DMS79 (cell line): ENCODE measurements around the gene ALB.

Experiments
- DNase-seq: peaks from one replicate; lab custom pipeline; 2025; lab: John Stamatoyannopoulos, UW

Gene ALB

GRCh38 chr4:73432169-73433000 lies 28.3 kb downstream of the ALB start:
- no peak for DNase-seq

DNA sequence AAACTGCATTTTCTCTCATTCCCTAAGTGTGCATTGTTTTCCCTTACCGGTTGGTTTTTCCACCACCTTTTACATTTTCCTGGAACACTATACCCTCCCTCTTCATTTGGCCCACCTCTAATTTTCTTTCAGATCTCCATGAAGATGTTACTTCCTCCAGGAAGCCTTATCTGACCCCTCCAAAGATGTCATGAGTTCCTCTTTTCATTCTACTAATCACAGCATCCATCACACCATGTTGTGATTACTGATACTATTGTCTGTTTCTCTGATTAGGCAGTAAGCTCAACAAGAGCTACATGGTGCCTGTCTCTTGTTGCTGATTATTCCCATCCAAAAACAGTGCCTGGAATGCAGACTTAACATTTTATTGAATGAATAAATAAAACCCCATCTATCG lies 29.1 kb downstream of the ALB start:
- no peak for DNase-seq

- DNase-seq, result no peak
Measured at GRCh38 chr4:73434311-73434710, 30.2 kb downstream of the ALB start.

DNA sequence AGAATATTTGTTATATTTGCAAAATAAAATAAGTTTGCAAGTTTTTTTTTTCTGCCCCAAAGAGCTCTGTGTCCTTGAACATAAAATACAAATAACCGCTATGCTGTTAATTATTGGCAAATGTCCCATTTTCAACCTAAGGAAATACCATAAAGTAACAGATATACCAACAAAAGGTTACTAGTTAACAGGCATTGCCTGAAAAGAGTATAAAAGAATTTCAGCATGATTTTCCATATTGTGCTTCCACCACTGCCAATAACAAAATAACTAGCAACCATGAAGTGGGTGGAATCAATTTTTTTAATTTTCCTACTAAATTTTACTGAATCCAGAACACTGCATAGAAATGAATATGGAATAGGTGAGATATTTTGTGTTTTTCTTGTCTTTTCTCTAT lies 31.9 kb downstream of the ALB start, which contains the start of gene AFP:
Gene AFP, plus strand, starts transcription at position 238 of the 400 bp plus-strand sequence. Its CDS starts 42 bp downstream, at position 280.
- DNase-seq, result no peak

DNA sequence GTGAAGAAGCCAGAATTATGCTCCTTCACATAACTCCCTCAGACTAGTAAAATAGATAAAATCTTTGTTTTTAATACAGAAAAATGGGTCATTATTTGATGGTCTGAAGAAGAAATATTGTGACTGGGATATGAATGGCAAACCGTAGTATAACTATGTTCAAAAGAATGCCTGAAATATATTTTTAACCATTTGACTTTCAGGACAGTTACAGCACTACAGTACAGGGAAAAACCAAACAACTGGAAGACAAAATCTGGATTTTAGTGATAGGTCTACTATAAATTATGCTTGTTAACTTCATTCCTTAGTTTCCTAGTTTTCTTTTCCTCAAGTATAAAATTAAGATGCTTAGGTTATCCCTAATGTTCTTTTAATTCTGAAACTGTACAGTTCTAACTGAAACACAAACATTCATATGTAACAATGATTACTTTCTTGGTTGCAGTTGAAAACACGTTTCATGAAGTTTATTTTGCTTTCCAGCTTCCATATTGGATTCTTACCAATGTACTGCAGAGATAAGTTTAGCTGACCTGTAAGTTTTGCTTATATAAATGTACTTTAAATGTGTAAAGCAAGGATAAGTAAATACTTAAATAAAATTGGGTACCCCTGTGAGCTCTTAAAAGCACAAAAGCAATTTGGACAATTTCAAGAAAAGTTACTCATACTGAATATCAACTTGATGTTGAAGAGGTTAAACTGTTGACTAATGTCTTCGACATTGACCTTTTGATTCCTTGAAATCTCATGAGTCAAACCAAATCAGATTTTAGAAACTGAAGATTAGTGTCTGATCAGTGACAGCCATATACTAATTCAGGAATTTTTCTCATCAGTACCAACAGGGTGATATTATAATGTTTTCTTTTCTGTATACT lies 32.8 kb downstream of the ALB start:
- DNase-seq, result no peak

GRCh38 chr4:73437558-73437956 lies 33.5 kb downstream of the ALB start:
- no peak for DNase-seq

DNA sequence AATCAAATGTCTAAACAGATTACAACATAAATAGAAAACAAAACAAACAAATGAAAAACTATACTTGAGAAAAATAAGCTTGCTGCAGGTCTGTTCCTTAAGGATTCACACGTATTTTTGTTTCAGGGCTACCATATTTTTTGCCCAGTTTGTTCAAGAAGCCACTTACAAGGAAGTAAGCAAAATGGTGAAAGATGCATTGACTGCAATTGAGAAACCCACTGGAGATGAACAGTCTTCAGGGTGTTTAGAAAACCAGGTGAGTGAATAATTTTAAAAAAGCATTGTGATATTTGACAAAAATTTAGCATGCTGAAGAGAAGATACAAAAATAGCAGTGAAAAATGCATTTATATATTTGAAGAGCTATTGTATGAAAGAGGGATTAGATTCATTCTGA lies 34.0 kb downstream of the ALB start:
- no peak for DNase-seq

GRCh38 chr4:73438582-73439215 lies 34.6 kb downstream of the ALB start:
- DNase-seq, result no peak

GRCh38 chr4:73439445-73439844 lies 35.4 kb downstream of the ALB start:
- DNase-seq, result no peak

DNA sequence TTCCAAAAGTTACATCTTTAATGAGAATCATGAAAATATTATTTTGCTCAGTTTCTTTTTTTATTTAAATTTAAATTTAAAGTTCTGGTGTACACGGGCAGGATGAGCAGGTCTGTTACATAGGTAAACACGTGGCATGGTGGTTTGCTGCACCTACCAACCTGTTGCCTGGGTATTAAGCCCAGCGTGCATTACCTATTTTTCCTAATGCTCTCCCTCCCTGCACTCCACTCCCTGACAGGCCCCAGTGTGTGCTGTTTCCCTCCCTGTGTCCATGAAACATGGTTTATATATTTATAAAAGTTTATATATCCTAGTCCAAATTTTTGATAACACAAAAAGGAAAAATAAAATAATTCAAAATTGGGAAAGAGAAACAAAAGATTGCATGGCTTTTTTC lies 35.9 kb downstream of the ALB start:
- no peak for DNase-seq

DNA sequence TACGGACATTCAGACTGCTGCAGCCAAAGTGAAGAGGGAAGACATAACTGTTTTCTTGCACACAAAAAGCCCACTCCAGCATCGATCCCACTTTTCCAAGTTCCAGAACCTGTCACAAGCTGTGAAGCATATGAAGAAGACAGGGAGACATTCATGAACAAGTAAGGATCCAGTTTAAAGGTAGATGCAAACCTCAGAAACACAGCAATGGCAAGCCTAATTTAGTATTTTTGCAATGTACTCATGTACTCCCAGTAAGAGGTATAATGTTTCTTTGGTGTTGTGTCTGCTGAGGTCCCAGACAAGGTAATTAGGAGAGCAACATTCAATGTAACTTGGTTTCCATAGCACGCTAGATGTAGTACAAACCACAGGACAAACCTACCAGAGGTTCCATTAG lies 36.6 kb downstream of the ALB start:
- DNase-seq, result no peak

DNA sequence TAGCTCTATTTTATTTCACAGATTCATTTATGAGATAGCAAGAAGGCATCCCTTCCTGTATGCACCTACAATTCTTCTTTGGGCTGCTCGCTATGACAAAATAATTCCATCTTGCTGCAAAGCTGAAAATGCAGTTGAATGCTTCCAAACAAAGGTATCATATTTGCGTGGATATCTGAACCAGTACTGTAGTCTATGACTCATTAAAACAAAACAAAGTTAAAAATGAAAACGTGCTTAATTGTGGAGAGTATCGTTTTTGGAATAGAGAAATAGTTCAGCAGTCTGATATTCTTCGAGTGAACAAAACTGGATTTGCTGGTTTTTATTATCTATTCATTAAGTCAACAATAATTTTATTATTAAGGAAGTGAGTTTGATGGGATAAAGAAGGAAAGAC lies 38.2 kb downstream of the ALB start:
- DNase-seq, result no peak

GRCh38 chr4:73443224-73443623 lies 39.1 kb downstream of the ALB start:
- no peak for DNase-seq

DNA sequence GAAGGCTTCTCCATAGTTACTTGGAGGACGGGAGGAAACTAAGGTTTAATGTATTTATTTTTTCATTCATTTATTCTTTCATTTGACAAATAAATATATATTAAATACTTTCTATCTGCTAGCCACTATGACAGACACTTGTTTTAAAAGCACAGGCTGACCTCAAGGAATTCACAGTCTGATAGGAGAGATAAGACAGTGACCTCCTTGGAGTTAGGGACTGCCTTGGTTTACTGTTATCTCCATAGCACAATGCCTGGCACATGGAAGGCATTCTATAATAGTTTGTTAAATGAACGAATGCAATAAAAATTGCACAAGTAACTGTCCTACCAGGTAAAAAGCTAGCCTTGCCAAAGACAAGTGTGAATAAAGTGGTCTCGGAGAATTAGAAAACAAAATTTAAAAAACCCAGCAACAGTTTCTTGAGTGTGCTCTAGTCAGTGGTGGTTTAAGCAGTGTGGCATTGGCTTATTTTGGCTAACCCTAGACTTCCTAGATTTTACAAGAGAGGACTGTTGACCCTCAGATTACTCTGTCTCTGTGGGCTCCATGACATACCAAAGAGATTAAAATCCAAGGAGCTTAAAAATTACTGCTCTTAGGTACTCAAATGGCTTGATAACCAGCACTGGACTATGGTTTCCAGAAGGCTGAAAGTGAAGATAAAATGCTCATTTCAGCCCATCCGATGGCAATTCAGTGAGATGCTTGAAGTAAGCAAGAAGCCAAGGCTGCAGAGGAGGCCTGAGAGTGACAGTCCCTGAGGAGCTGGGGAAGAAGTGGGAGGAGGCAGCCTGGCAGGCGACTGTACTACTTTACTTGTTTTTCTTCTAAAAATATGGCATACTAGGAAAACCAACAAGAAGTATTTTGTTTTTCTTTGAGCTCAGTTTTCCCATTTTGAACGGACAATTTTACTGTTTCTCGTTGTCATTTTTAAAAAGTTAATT lies 41.6 kb downstream of the ALB start:
- no peak for DNase-seq

DNA sequence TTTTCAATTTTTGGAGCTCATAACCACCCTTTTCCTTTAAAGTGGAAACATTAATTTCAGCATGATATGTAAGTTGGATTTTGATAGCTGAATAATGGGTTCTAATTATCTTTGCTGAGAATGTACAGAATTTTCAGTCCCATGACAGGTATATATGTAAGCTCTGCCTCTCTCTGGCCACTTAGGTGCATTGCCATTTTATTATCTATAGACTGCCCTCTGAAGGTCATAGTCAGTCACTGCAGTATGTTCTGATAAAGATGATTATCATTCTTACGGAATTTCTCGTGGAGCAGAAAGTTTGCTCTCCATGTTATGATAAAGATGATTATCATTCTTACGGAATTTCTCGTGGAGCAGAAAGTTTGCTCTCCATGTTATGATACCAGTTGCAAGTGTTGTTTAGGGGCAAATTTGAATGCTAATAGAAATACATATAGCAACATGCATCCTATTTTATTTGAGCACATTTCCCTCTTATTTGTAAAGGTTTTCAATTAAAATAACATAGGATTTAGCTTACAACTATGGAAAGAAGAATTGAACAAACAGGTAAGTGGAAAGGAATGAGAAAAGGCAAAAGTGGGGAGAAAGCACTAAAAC lies 42.4 kb downstream of the ALB start:
- no peak for DNase-seq

- DNase-seq, result no peak
Measured at GRCh38 chr4:73447671-73448070, 43.6 kb downstream of the ALB start.

- DNase-seq, result no peak
Measured at GRCh38 chr4:73448448-73449203, 44.5 kb downstream of the ALB start.

DNA sequence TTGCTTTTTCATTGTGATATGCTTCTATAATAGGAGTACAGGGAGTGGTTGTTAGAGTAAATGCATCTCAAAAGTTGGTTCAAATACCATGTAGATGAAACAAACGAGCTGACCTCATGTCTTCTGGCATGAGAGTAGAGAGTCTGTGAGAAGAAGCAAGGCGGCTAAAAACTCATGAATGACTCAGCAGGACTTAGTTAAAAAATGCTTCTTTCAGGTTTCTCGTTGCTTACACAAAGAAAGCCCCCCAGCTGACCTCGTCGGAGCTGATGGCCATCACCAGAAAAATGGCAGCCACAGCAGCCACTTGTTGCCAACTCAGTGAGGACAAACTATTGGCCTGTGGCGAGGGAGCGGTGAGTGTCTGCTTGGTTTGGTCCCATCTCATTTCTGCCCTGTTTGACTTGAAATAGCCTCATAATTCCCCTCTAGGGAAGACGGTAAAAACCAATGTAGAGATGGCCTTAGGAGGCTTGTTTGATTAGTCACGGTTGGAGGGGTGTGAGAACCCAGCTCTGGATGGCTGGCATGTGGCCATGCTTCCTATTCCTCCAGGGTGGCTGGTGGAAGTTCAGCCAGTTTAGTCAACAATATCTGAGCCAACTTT lies 46.4 kb downstream of the ALB start:
- DNase-seq, result peak; percentile 43

- no peak for DNase-seq
Measured at GRCh38 chr4:73451404-73451803, 47.3 kb downstream of the ALB start.
